VCaP (cell line): ENCODE data around the gene TMA7B.

Source experiments
- H3K27ac ChIP-seq: fragments of 450-650 bp; 2 replicates; pipeline ENCODE4 v1.5.1; 2017
- CTCF ChIP-seq: fragments of 450-650 bp; conservative IDR thresholded peaks from 2 replicates; pipeline ENCODE4 v1.5.1; 2017; ENCODE audit warnings: mild to moderate bottlenecking, moderate library complexity

TMA7B gene

GRCh38 chr22:39917197-39917643 is 43.0 kb upstream of the TMA7B start:
- H3K27ac ChIP-seq, result no peak overlapping the region
- no peak for TF ChIP-seq CTCF

DNA sequence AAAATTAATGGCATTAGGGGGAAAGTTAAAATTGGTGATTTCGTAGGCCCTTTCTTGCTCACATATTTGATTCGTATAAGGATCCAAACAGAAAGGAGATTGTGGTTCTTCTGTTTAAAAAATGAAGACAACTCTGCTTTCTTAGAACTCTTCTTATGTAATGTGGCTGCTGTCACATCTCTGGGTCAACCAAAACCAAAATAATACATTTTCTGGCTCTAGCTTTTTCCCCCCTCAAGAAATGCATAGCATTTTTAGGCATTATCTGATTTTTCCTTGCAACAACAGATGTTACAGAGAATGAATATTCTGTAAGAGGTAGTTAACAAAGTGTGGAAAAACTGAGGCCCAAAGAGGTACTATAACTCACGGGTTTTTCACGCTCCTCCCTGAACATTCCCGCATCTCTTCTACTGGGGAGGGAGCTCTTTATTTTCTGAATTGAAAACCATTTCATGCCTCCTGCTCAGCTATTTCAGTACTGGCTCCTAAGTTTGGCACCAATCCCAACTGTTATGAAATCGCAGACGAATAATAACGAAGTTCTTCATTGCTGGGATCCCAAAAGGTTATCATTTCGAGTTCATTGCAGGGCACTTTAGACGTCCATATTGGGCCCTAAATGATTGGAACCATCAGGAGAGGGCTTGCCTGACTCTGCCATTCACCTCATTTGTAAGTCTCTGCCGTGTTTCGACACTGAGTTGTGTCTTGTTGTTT is 42.3 kb upstream of the TMA7B start:
- H3K27ac ChIP-seq, result no peak overlapping the region
- no peak for TF ChIP-seq CTCF

- no peak overlapping the region for H3K27ac ChIP-seq
- no peak for TF ChIP-seq CTCF
Observed at GRCh38 chr22:39920134-39920743, 40.0 kb upstream of the TMA7B start.

GRCh38 chr22:39923696-39924095 is 36.5 kb upstream of the TMA7B start:
- H3K27ac ChIP-seq, result no peak overlapping the region
- no peak for TF ChIP-seq CTCF

- no peak overlapping the region for H3K27ac ChIP-seq
- no peak for TF ChIP-seq CTCF
Observed at GRCh38 chr22:39924286-39924685, 35.9 kb upstream of the TMA7B start.

- TF ChIP-seq CTCF, result no peak
- H3K27ac ChIP-seq, result no peak overlapping the region
Observed at GRCh38 chr22:39925273-39925672, 34.9 kb upstream of the TMA7B start.

DNA sequence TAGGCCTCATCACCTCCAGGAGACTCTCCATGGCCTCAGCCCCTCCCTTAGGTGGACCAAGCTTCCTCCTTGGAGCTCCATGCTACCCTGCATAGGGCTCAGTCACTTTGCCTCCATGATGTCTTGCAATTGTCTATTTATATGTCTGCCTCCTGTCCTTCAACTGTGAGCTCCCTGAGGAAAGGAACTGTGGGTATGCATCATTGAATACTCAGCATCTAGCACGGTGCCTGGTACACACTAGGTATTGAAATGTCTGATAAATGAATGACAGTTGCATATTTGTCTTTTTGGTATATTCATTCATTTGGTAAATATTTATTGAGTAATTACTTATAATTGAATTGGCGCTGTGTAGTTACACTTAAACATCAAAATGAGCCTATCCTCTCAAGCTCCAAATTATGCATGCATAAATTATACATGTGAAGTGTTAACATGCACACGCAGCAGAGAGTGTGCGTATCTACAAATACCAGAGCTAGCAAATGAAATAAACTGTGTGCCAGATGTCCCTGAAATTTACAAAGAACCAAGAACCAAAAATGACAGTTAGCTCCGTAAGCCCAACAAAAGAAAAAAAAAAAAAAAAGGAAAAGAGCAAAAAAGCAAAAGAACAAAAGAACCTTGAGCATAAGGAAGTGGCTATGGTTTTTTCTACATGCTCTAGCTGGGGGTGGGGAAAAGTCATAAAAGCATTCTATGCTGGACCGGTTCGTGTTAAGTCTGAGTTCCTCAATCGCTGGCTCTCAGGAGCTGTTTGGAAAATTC is 34.1 kb upstream of the TMA7B start:
- no peak for TF ChIP-seq CTCF
- no peak overlapping the region for H3K27ac ChIP-seq
